K562 (cell line): ENCODE data around the gene DBF4B. TPM values are rescaled to one million over a fixed set of nuclear protein-coding genes. Genes with fewer than 3 reads are reported as not detected.

ENCODE experiments used
- ATAC-seq: fragments of 200-7000 bp; cut with Tn5 transposase; 3 replicates; pipeline ENCODE4 v1.9.1; 2020; ENCODE audit warnings: moderate library complexity
- BruUV-seq: library from RNA; stranded (reverse); fragments of 400-500 nt; replicated peaks from 2 replicates; lab custom pipeline; 2021; lab: Mats Ljungman, UMichigan
- CTCF ChIA-PET: fragments of 300-600 bp; formaldehyde crosslinking; extraction: SDS; loops from one replicate; lab custom pipeline; 2021; ENCODE audit warnings: low intra/inter-chr PET ratio; lab: Yijun Ruan, JAX
- POLR2A ChIA-PET: fragments of 300-600, 350-650 bp; sonication (Branson Sonifier 250); formaldehyde crosslinking; extraction: SDS; loops from one replicate; lab custom pipeline; 2021; ENCODE audit warnings: antibody characterized with exemption, inconsistent platforms; lab: Yijun Ruan, JAX
- DNase-seq, 4 experiments: peaks; one replicate each; pipeline versions ENCODE4 v3.0.0 to v3.0.0-alpha.2; 2011 to 2018; ENCODE audit warnings: low spot score in 3 of 4, mixed read lengths in 3 of 4; ENCODE audit errors: extremely low read depth in 1 of 4
- FAIRE-seq: peaks from 2 replicates; lab custom pipeline; 2011; peaks lifted over from hg19 to GRCh38; lab: Jason Lieb, UNC
- H2AFZ ChIP-seq: 2 replicates; pipeline ENCODE4 v1.6.0; 2011; ENCODE audit warnings: low read depth, low read length, control low read depth, inconsistent platforms
- H3K27ac ChIP-seq: fragments of 200-600 bp; 3 replicates; pipeline ENCODE4 v1.8.0; 2011; ENCODE audit warnings: low read depth, mild to moderate bottlenecking, control low read depth, inconsistent platforms, low read length, moderate library complexity, mixed read lengths; ENCODE audit errors: extremely low read depth
- H3K27me3 ChIP-seq, 2 experiments: fragments of 300-600 bp in 1 of 2; 2 replicates in 1 of 2; 3 replicates in 1 of 2; pipeline versions ENCODE4 v1.6.0 to v1.8.0; 2011; ENCODE audit warnings: inconsistent platforms in 2 of 2, low read length in 2 of 2, mild to moderate bottlenecking in 1 of 2, mixed read lengths in 1 of 2, moderate library complexity in 1 of 2; ENCODE audit not compliant: control insufficient read depth in 2 of 2, insufficient read depth in 2 of 2
- H3K36me3 ChIP-seq: fragments of 300-600 bp; 3 replicates; pipeline ENCODE4 v1.8.0; 2011; ENCODE audit warnings: mild to moderate bottlenecking, low read length, inconsistent platforms; ENCODE audit not compliant: control insufficient read depth, insufficient read depth
- H3K4me1 ChIP-seq, 2 experiments: fragments of 200-600 bp in 1 of 2; replicated peaks in 1 of 2; 2 replicates in 1 of 2; 3 replicates in 1 of 2; pipeline versions ENCODE4 v1.5.1 to v1.8.0; 2011; ENCODE audit warnings: inconsistent platforms in 2 of 2, low read length in 2 of 2, mild to moderate bottlenecking in 1 of 2, mixed read lengths in 1 of 2, moderate library complexity in 1 of 2; ENCODE audit not compliant: control insufficient read depth in 2 of 2, insufficient read depth in 2 of 2
- H3K4me2 ChIP-seq: 2 replicates; pipeline ENCODE4 v1.6.1; 2011; ENCODE audit warnings: low read length, control low read depth, inconsistent platforms, mixed read lengths; ENCODE audit not compliant: insufficient read depth
- H3K4me3 ChIP-seq: fragments of 200-600 bp; sonication (generic), shearing (Covaris generic); 2 replicates; pipeline ENCODE4 v1.5.1; 2016; ENCODE audit warnings: control low read depth, inconsistent platforms
- H3K79me2 ChIP-seq: fragments of 200-600 bp; 3 replicates; pipeline ENCODE4 v1.8.0; 2011; ENCODE audit warnings: low read length, inconsistent platforms; ENCODE audit not compliant: control insufficient read depth, insufficient read depth
- H3K9ac ChIP-seq, 2 experiments: 2 replicates each; pipeline versions ENCODE4 v1.6.0 to v1.6.1; 2011; ENCODE audit warnings: low read depth in 2 of 2, low read length in 2 of 2, control low read depth in 1 of 2, inconsistent platforms in 1 of 2, mild to moderate bottlenecking in 1 of 2, mixed read lengths in 1 of 2; ENCODE audit not compliant: insufficient read depth in 1 of 2
- H3K9me1 ChIP-seq: one replicate; pipeline ENCODE4 v1.6.0; 2011; ENCODE audit warnings: inconsistent platforms, mild to moderate bottlenecking, low read length, moderate library complexity; ENCODE audit not compliant: control insufficient read depth, insufficient read depth
- H3K9me3 ChIP-seq: replicated peaks from 2 replicates; pipeline ENCODE4 v1.5.1; 2011; ENCODE audit warnings: low read depth, low read length, inconsistent platforms; ENCODE audit not compliant: control insufficient read depth, insufficient read depth
- H4K20me1 ChIP-seq: replicated peaks from 2 replicates; pipeline ENCODE4 v1.6.1; 2011; ENCODE audit warnings: low read length, inconsistent platforms, mixed read lengths; ENCODE audit not compliant: control insufficient read depth, insufficient read depth
- ARID1B ChIP-seq: fragments of 450-650 bp; IDR thresholded peaks from 2 replicates; pipeline ENCODE4 v1.6.1; 2016; ENCODE audit warnings: antibody characterized with exemption, mild to moderate bottlenecking, inconsistent platforms
- CC2D1A ChIP-seq: fragments of 450-650 bp; IDR thresholded peaks from 2 replicates; pipeline ENCODE4 v1.6.1; 2017; ENCODE audit warnings: mild to moderate bottlenecking
- GATAD2A ChIP-seq: fragments of 450-650 bp; IDR thresholded peaks from 2 replicates; pipeline ENCODE4 v1.6.1; 2017
- HNRNPH1 ChIP-seq: fragments of 200-400 bp; formaldehyde crosslinking; optimal IDR thresholded peaks from 2 replicates; pipeline ENCODE3; 2017; ENCODE audit warnings: low read depth, mild to moderate bottlenecking, low read length, moderate library complexity
- KAT7 ChIP-seq: sonication (generic); formaldehyde crosslinking; IDR thresholded peaks from 2 replicates; pipeline ENCODE4 v1.8.0; 2022; ENCODE audit warnings: missing genetic modification reagents, mild to moderate bottlenecking, borderline replicate concordance
- SAP30 ChIP-seq: fragments of 200-600 bp; sonication (generic); IDR thresholded peaks from 2 replicates; pipeline ENCODE4 v1.6.1; 2012; ENCODE audit warnings: borderline replicate concordance, low read depth, mild to moderate bottlenecking, moderate library complexity, low read length, control low read depth, inconsistent platforms; ENCODE audit not compliant: insufficient read depth, poor library complexity, severe bottlenecking
- ZSCAN32 ChIP-seq: fragments of 450-650 bp; formaldehyde crosslinking; IDR thresholded peaks from 2 replicates; pipeline ENCODE4 v1.4.0; 2020; ENCODE audit warnings: mild to moderate bottlenecking, moderate library complexity
- WGBS: fragments of 100-300 bp; shearing (Covaris generic); methylation state at CpG from one replicate; pipeline ENCODE4 v1.1.6; 2016; ENCODE audit warnings: low coverage, mixed read lengths; ENCODE audit not compliant: insufficient coverage; ENCODE audit errors: missing lambda C conversion rate; 5-methylcytosine and 5-hydroxymethylcytosine counted together
- in situ Hi-C: fragments of 300-500 bp; cut with MboI; formaldehyde crosslinking; loops from 4 replicates; pipeline ENCODE4 v1.15.0; 2018; ENCODE audit warnings: inconsistent platforms, mixed read lengths
- intact Hi-C: fragments of 100-400 bp; cut with micrococcal nuclease; formaldehyde crosslinking; loops from 2 replicates; pipeline ENCODE4 v1.14.2; 2022
- polyA plus RNA-seq, 8 experiments: library from polyadenylated mRNA; depleted of rRNA in 4 of 8; stranded (reverse) in 5 of 8; unstranded in 3 of 8; fragments of >200 nt; fragmentation: Nextera tagmentation in 2 of 8; fragmentation: Illumina TruSeq in 1 of 8; extraction: Ambion mirVana in 2 of 8; extraction: Trizol in 1 of 8; gene quantifications; 2 replicates each; pipeline versions ENCODE4 v1.2.1 to v1.2.3, GENCODE V29; 2011 to 2014; ENCODE audit warnings: inconsistent platforms in 1 of 8, missing spikeins in 1 of 8
- total RNA-seq, 7 experiments: library from RNA; depleted of rRNA in 6 of 7; stranded (reverse); fragments of >200 nt in 6 of 7; fragmentation: Illumina TruSeq in 2 of 7; extraction: Trizol in 2 of 7; gene quantifications; 2 replicates each; pipeline versions ENCODE4 v1.2.1 to v1.2.3, GENCODE V29; 2011 to 2021; ENCODE audit warnings: low replicate concordance in 1 of 7
- TF ChIP-seq, protein P1 (sequence below): fragments of 250-450 bp; sonication (Bioruptor Pico); IDR thresholded peaks from 2 replicates; pipeline ENCODE4 v1.4.0; 2020; ENCODE audit warnings: mild to moderate bottlenecking
- TF ChIP-seq, protein P2 (sequence below): fragments of 450-650 bp; conservative IDR thresholded peaks from 2 replicates; pipeline ENCODE4 v1.6.1; 2016; ENCODE audit warnings: missing genetic modification characterization, low read depth, mild to moderate bottlenecking, control low read depth, missing compliant biosample characterization
- TF ChIP-seq, protein P3 (sequence below), 2 experiments: fragments of 450-650 bp in 1 of 2; sonication (generic) in 1 of 2; formaldehyde crosslinking in 1 of 2; IDR thresholded peaks; 2 replicates each; pipeline versions ENCODE4 v1.7.1 to v1.9.0; 2016 to 2022; ENCODE audit warnings: inconsistent platforms in 1 of 2, mild to moderate bottlenecking in 1 of 2, missing genetic modification reagents in 1 of 2

The DBF4B gene
- total and polyA plus RNA-seq, 9 of the 15 experiments (the other 6 are each of a cell fraction or from before 2014, with no cell fraction given) = 2.5 to 26.9 (median 14.6) TPM

DNA sequence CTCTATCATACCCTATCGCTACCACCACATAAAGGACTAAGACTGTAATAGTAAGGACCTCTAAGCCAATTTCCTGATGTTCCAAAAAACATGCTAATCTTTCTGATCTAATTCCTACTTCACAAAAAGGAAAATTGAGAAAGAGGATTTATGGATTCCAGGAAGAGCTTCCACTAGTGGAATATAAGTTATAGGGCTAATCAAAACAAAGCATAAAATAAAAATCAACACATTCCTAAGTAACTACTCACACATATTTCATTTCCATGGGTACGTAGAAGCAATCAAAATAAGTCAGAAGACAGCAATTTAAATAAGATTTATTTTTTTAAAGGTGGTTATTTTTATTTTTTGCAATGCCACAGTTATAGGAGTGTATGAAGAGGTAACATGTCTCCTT lies 31.3 kb upstream of the DBF4B start:
- intact Hi-C loops = no loop called here
- no peaks in the 10 kb centered on the region for H3K79me2 ChIP-seq
- no peak overlapping the region for H3K4me2 ChIP-seq
- no peak overlapping the region for H3K4me3 ChIP-seq
- no peaks in the 10 kb centered on the region for H3K27me3 ChIP-seq
- 50% methylated on average over 2 of the region's 2 CpGs for WGBS
- H4K20me1 ChIP-seq = no peaks in the 10 kb centered on the region
- H3K27ac ChIP-seq = no peak overlapping the region
- H3K4me1 ChIP-seq = no peaks in the 10 kb centered on the region
- H3K9me3 ChIP-seq = no peaks in the 10 kb centered on the region
- FAIRE-seq (no peak), DNase-seq (no peak), ATAC-seq (no peak)
- no peak overlapping the region for H3K9ac ChIP-seq
- no peak overlapping the region for H2AFZ ChIP-seq
- ChIA-PET CTCF (interaction anchor here (0.7 kb wide), 1 partner anchor 141 kb away, joined by 3 read pairs; no protein-coding TSS in a partner anchor), POLR2A (interaction anchor here (1.8 kb wide), 1 partner anchor 11 kb away, joined by 5 read pairs; no protein-coding TSS in a partner anchor)
- in situ Hi-C loops = no loop called here
- no peaks in the 10 kb centered on the region for H3K9me1 ChIP-seq
- peaks cover 29% of the 10 kb centered on the region for H3K36me3 ChIP-seq
- BruUV-seq = no TSS peak
- TF ChIP-seq, protein P1, sequence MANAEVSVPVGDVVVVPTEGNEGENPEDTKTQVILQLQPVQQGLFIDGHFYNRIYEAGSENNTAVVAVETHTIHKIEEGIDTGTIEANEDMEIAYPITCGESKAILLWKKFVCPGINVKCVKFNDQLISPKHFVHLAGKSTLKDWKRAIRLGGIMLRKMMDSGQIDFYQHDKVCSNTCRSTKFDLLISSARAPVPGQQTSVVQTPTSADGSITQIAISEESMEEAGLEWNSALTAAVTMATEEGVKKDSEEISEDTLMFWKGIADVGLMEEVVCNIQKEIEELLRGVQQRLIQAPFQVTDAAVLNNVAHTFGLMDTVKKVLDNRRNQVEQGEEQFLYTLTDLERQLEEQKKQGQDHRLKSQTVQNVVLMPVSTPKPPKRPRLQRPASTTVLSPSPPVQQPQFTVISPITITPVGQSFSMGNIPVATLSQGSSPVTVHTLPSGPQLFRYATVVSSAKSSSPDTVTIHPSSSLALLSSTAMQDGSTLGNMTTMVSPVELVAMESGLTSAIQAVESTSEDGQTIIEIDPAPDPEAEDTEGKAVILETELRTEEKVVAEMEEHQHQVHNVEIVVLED (CRISPR knock-in tag) = no peak
- TF ChIP-seq KAT7 (CRISPR knock-in tag) (no peak), GATAD2A (no peak), HNRNPH1 (no peak), ARID1B (no peak), SAP30 (no peak), ZSCAN32 (CRISPR knock-in tag) (no peak), CC2D1A (no peak)
- TF ChIP-seq, protein P2, sequence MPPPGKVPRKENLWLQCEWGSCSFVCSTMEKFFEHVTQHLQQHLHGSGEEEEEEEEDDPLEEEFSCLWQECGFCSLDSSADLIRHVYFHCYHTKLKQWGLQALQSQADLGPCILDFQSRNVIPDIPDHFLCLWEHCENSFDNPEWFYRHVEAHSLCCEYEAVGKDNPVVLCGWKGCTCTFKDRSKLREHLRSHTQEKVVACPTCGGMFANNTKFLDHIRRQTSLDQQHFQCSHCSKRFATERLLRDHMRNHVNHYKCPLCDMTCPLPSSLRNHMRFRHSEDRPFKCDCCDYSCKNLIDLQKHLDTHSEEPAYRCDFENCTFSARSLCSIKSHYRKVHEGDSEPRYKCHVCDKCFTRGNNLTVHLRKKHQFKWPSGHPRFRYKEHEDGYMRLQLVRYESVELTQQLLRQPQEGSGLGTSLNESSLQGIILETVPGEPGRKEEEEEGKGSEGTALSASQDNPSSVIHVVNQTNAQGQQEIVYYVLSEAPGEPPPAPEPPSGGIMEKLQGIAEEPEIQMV (tag) = no peak
- TF ChIP-seq, protein P3, sequence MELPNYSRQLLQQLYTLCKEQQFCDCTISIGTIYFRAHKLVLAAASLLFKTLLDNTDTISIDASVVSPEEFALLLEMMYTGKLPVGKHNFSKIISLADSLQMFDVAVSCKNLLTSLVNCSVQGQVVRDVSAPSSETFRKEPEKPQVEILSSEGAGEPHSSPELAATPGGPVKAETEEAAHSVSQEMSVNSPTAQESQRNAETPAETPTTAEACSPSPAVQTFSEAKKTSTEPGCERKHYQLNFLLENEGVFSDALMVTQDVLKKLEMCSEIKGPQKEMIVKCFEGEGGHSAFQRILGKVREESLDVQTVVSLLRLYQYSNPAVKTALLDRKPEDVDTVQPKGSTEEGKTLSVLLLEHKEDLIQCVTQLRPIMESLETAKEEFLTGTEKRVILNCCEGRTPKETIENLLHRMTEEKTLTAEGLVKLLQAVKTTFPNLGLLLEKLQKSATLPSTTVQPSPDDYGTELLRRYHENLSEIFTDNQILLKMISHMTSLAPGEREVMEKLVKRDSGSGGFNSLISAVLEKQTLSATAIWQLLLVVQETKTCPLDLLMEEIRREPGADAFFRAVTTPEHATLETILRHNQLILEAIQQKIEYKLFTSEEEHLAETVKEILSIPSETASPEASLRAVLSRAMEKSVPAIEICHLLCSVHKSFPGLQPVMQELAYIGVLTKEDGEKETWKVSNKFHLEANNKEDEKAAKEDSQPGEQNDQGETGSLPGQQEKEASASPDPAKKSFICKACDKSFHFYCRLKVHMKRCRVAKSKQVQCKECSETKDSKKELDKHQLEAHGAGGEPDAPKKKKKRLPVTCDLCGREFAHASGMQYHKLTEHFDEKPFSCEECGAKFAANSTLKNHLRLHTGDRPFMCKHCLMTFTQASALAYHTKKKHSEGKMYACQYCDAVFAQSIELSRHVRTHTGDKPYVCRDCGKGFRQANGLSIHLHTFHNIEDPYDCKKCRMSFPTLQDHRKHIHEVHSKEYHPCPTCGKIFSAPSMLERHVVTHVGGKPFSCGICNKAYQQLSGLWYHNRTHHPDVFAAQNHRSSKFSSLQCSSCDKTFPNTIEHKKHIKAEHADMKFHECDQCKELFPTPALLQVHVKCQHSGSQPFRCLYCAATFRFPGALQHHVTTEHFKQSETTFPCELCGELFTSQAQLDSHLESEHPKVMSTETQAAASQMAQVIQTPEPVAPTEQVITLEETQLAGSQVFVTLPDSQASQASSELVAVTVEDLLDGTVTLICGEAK (IDR thresholded peaks at IDR 0.05) = no peak
- TF ChIP-seq, protein P3 (CRISPR knock-in tag; IDR thresholded peaks at IDR 0.05) = no peak
